ENCODE results near the gene ATRNL1.

Gene ATRNL1

GRCh38 chr10:115558252-115558651, 465.1 kb downstream of the ATRNL1 start:
- no peak for TF ChIP-seq CTCF (IDR thresholded peaks at IDR 0.05; ENCODE audit: low read depth, low read length)
- no peak overlapping the region for H3K4me3 ChIP-seq (ENCODE audit: low read depth, low read length)

- no peak for TF ChIP-seq CTCF (IDR thresholded peaks at IDR 0.05; ENCODE audit: low read depth, low read length)
- no peak overlapping the region for H3K4me3 ChIP-seq (ENCODE audit: low read depth, low read length)
Measured at GRCh38 chr10:115566867-115567266, 473.7 kb downstream of the ATRNL1 start.

GRCh38 chr10:115572740-115573455, 479.7 kb downstream of the ATRNL1 start:
- no peak overlapping the region for H3K4me3 ChIP-seq (ENCODE audit: low read depth, low read length)

GRCh38 chr10:115580239-115580638, 487.1 kb downstream of the ATRNL1 start:
- no peak for TF ChIP-seq CTCF (IDR thresholded peaks at IDR 0.05; ENCODE audit: low read depth, low read length)
- no peak overlapping the region for H3K4me3 ChIP-seq (ENCODE audit: low read depth, low read length)

More at GRCh38 chr10:115572740-115573455, 479.7 kb downstream of the ATRNL1 start:
- TF ChIP-seq CTCF (IDR thresholded peaks at IDR 0.05; ENCODE audit: low read depth, low read length): no peak

- TF ChIP-seq CTCF (IDR thresholded peaks at IDR 0.05; ENCODE audit: low read depth, low read length): no peak
- H3K4me3 ChIP-seq (ENCODE audit: low read depth, low read length): no peak overlapping the region
Measured at GRCh38 chr10:115593060-115593459, 499.9 kb downstream of the ATRNL1 start.

- no peak for TF ChIP-seq CTCF (IDR thresholded peaks at IDR 0.05; ENCODE audit: low read depth, low read length)
- H3K4me3 ChIP-seq (ENCODE audit: low read depth, low read length): no peak overlapping the region
Measured at GRCh38 chr10:115604627-115605026, 511.5 kb downstream of the ATRNL1 start.

GRCh38 chr10:115606086-115606485, 512.9 kb downstream of the ATRNL1 start:
- H3K4me3 ChIP-seq (ENCODE audit: low read depth, low read length): no peak overlapping the region
- no peak for TF ChIP-seq CTCF (IDR thresholded peaks at IDR 0.05; ENCODE audit: low read depth, low read length)

Data from WI38 (cell line).